ENCODE results near the gene ARHGEF17. TPM values are rescaled to one million over a fixed set of nuclear protein-coding genes. Genes with fewer than 3 reads are reported as not detected.
A peak's percentile ranks its signal among the peaks of the same experiment; 100 is the strongest.
"Not testable (repeated sequence)": the region's sequence is repeated elsewhere in the genome, so short reads cannot be mapped to it uniquely, and the experiment has no call there.

The ARHGEF17 gene
- total and polyA plus RNA-seq, 8 donors: 5.0 to 66.5 (median 33.6) TPM

DNA sequence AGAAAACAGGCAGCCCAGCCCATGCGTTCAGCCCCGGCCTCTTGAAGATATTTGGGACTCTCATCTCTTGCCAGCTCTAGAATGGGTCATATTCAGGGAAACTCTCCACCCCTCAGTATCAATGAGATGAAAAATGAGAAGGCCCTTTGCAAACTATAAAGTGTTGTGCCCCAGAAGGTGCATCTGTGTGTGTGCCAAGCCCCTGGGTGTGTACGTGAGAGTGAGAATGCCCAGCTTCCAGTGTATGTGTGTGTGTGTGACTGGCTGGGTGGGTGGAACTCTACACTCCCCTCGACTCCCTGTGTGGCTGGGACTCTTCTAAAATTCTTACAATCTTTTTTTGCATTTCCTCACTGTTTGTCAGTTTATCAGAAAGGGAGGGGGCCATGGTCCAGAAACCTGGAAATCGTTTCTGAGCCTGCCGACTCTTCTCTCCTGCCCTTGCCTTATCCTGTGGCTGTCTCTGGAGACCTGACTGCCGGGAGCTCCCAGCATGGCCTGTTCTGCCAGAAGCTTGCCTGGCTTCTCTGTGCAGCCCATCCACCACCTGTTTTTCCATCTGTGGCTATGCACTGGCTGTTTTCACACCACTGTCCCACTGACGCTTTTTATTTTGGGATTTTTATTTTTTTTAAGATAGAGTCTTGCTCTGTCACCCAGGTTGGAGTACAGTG, 34.7 kb upstream of the ARHGEF17 start:
- H3K27me3 ChIP-seq: peaks cover 0 to 25% (median 0%) of the 10 kb centered on the region in 3 donors
- DNase-seq: peak in 1 of 2 donors; percentile 15
- H3K27ac ChIP-seq: no peak overlapping the region
- intact Hi-C loops (cut with DNase I; ENCODE audit: low total_unique reads): no loop called here
- H3K36me3 ChIP-seq: no peaks in the 10 kb centered on the region
- H3K4me3 ChIP-seq: peak overlapping the region in 2 of 4 donors; percentile 9 to 21
- peaks cover 0 to 29% (median 2%) of the 10 kb centered on the region in 4 donors for H3K4me1 ChIP-seq
- TF ChIP-seq POLR2A (IDR thresholded peaks at IDR 0.05) (no peak), EP300 (IDR thresholded peaks at IDR 0.05) (no peak), POLR2AphosphoS5 (IDR thresholded peaks at IDR 0.05) (no peak)
- TF ChIP-seq, protein P1, sequence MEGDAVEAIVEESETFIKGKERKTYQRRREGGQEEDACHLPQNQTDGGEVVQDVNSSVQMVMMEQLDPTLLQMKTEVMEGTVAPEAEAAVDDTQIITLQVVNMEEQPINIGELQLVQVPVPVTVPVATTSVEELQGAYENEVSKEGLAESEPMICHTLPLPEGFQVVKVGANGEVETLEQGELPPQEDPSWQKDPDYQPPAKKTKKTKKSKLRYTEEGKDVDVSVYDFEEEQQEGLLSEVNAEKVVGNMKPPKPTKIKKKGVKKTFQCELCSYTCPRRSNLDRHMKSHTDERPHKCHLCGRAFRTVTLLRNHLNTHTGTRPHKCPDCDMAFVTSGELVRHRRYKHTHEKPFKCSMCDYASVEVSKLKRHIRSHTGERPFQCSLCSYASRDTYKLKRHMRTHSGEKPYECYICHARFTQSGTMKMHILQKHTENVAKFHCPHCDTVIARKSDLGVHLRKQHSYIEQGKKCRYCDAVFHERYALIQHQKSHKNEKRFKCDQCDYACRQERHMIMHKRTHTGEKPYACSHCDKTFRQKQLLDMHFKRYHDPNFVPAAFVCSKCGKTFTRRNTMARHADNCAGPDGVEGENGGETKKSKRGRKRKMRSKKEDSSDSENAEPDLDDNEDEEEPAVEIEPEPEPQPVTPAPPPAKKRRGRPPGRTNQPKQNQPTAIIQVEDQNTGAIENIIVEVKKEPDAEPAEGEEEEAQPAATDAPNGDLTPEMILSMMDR (IDR thresholded peaks at IDR 0.05): no peak
- WGBS, 5 donors: 63 to 74% (median 65%) methylated on average over 8 of the region's 8 CpGs
- H3K9me3 ChIP-seq: no peaks in the 10 kb centered on the region

DNA sequence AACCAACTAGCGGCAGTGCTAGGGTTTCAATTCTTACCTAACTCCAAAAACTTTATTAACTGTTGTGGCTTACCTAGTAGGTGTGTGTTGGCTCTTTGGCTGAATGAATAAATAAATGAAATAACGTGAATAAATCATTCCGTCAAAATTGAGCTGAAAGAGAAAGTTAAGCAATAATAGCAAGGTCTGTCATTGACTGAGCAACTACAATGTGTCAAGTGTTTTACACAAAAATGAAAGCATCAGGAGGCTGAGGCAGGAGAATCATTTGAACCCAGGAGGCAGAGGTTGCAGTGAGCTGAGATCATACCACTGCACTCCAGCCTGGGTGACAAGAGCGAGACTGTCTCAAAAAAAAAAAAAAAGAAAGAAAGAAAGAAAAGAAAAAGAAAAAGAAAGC, 33.9 kb upstream of the ARHGEF17 start:
- peaks cover 0 to 28% (median 2%) of the 10 kb centered on the region in 4 donors for H3K4me1 ChIP-seq
- H3K36me3 ChIP-seq; H3K27ac ChIP-seq; H3K9me3 ChIP-seq; H3K4me3 ChIP-seq; intact Hi-C loops (cut with DNase I; ENCODE audit: low total_unique reads); DNase-seq: not testable (repeated sequence)
- peaks cover 0 to 18% (median 0%) of the 10 kb centered on the region in 3 donors for H3K27me3 ChIP-seq
- WGBS, 5 donors: 80 to 95% (median 91%) methylated on average over 4 of the region's 4 CpGs

DNA sequence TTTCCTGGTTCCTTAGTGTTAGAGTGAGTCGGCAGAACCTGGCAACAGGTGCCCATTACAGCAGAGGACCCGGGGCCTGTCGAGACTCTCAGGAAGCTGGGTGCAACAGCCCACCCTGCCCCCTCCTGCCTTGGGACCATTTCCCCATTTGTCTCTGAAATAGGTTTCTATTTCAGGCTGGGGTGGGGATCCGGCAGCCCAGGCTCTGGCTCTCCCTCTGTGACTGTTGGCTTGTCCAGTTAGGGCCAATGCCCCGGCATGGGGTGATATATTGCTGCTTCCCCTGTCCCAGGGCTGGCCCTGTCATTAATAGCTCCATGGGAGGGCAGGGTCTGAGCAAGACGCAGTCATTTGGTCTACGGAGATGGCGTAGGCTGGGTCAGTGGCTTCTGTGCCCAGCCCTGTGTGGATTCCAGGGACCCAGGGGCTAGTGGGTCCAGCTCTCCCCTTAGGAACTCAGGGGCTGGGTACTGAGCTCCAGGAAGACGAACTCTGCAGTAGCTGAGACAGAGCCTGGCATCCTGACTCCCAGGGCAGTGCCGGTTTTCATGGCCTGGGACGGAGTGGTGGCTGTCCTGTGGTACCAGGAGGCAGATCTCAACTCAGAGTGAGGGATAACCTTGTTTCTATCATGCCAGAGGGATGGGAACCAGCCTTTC, 33.2 kb upstream of the ARHGEF17 start:
- DNase-seq: no peak
- H3K4me1 ChIP-seq: peaks cover 0 to 22% (median 2%) of the 10 kb centered on the region in 4 donors
- WGBS, 5 donors: 83 to 86% (median 83%) methylated on average over 9 to 11 of the region's 11 CpGs
- peak overlapping the region in 1 of 5 donors; percentile 20 for H3K27ac ChIP-seq
- H3K9me3 ChIP-seq: no peaks in the 10 kb centered on the region
- H3K4me3 ChIP-seq: peak overlapping the region in 1 of 4 donors; percentile 6
- TF ChIP-seq POLR2A (IDR thresholded peaks at IDR 0.05) (no peak), POLR2AphosphoS5 (IDR thresholded peaks at IDR 0.05) (no peak), EP300 (IDR thresholded peaks at IDR 0.05) (no peak)
- TF ChIP-seq, protein P1 (IDR thresholded peaks at IDR 0.05): no peak
- intact Hi-C loops (cut with DNase I; ENCODE audit: low total_unique reads): no loop called here
- H3K27me3 ChIP-seq: peaks cover 0 to 12% (median 0%) of the 10 kb centered on the region in 3 donors
- no peaks in the 10 kb centered on the region for H3K36me3 ChIP-seq

DNA sequence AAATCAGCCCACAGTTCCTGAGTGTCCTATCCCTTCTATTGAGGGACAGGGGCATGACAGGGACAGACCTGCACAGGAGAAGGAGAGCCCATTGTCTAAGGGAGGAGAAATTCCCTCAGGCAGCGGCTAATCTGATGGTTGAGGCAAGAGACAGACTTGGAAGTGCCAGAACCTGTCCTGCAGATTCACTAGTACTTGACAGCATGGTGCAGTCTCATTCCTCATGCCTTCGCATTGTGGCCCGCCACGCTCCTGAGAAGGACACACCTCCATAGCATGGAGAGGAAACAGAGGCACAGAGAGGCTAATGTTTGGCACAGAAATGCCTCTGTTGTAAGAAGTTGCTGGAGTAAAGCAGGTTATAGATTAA, 32.7 kb upstream of the ARHGEF17 start:
- no peaks in the 10 kb centered on the region for H3K36me3 ChIP-seq
- no peak for DNase-seq
- no peaks in the 10 kb centered on the region for H3K9me3 ChIP-seq
- intact Hi-C loops (cut with DNase I; ENCODE audit: low total_unique reads): no loop called here
- TF ChIP-seq POLR2A (IDR thresholded peaks at IDR 0.05) (no peak), POLR2AphosphoS5 (IDR thresholded peaks at IDR 0.05) (no peak), EP300 (IDR thresholded peaks at IDR 0.05) (no peak)
- TF ChIP-seq, protein P1 (IDR thresholded peaks at IDR 0.05): no peak
- H3K27ac ChIP-seq: no peak overlapping the region
- H3K4me1 ChIP-seq: peaks cover 0 to 16% (median 0%) of the 10 kb centered on the region in 4 donors
- H3K4me3 ChIP-seq: no peak overlapping the region
- 93 to 100% (median 96%) methylated on average over 2 to 4 of the region's 4 CpGs for WGBS, 5 donors
- H3K27me3 ChIP-seq: peaks cover 0 to 7% (median 0%) of the 10 kb centered on the region in 3 donors

DNA sequence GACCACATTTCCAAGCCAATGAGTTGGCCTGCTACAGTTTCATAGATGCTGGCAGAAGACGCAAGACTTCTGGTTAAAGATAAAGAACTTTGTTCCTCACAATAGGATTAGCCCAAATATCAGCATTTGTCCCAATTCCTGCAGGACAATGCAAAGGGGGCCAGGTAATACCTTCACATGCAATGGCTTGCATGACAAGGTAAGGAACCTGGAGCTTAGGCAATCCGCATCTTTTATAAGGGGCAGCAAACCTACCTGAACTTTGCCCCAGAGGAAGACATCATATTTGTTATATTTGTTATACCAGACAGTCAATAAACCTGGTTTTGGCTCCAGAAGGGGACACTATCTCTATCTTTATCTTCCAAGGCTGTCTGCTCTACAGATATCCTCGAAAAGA, 30.6 kb upstream of the ARHGEF17 start:
- DNase-seq: no peak
- Histone ChIP-seq H3K4me1 (no peaks in the 10 kb centered on the region), H3K36me3 (no peaks in the 10 kb centered on the region), H3K9me3 (no peaks in the 10 kb centered on the region), H3K27ac (no peak overlapping the region), H3K4me3 (no peak overlapping the region), H3K27me3 (no peaks in the 10 kb centered on the region)
- TF ChIP-seq, protein P1 (IDR thresholded peaks at IDR 0.05): no peak
- TF ChIP-seq POLR2AphosphoS5 (IDR thresholded peaks at IDR 0.05) (no peak), EP300 (IDR thresholded peaks at IDR 0.05) (no peak), POLR2A (IDR thresholded peaks at IDR 0.05) (no peak)
- intact Hi-C loops (cut with DNase I; ENCODE audit: low total_unique reads): no loop called here
- WGBS, 5 donors: 84 to 90% (median 88%) methylated on average over 3 of the region's 3 CpGs

Data from stomach (tissue), 9 donors.